ENCODE measurements around the gene ZBTB20. TPM values are rescaled to one million over a fixed set of nuclear protein-coding genes. Genes with fewer than 3 reads are reported as not detected.

Gene ZBTB20
- total and polyA plus RNA-seq, 2 donors (not counting 1 experiment from before 2014, with no cell fraction given): 4.0 to 123 TPM

DNA sequence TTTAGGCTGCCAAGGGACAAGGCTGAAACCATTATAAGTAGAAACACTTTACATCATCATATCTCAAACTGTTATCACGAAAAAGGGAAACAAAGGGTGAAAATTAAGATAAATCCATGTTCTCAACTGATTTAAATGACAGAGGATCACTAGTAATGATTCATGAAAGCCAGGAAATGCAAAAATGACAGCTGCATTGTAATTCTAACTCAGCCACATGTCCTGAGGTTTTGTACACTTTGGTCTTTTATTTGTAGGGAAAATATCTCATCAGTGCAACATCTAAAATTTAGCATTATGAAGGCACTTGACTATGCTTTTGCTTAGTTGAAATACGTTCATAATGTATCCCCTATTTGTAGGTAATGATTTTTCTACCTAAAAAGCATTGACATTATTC, 473.6 kb downstream of the ZBTB20 start:
- POLR2A ChIA-PET: no interaction called here
- ATAC-seq (ENCODE audit: low read depth): no peak
- no peak overlapping the region for H3K4me3 ChIP-seq (ENCODE audit: control extremely low read depth in 1 of 5, extremely low read depth in 1 of 5, insufficient read depth in 1 of 5, low read depth in 2 of 5, low read length in 4 of 5)

GRCh38 chr3:114672692-114673447, 474.2 kb downstream of the ZBTB20 start:
- POLR2A ChIA-PET: no interaction called here
- CTCF ChIA-PET: interaction anchor here (1.1 kb wide), 1 partner anchor 22 kb away, joined by 5 read pairs; no protein-coding TSS in a partner anchor
- Histone ChIP-seq H4K20me1 (ENCODE audit: control insufficient read depth, insufficient read depth, low read length, poor library complexity, severe bottlenecking) (peaks cover 5% of the 10 kb centered on the region), H3K4me3 (ENCODE audit: control extremely low read depth in 1 of 5, extremely low read depth in 1 of 5, insufficient read depth in 1 of 5, low read depth in 2 of 5, low read length in 4 of 5) (no peak overlapping the region), H3K36me3 (replicated peaks in 1 of 2; ENCODE audit: control extremely low read depth in 1 of 2, control insufficient read depth in 1 of 2, extremely low read depth in 1 of 2, insufficient read depth in 2 of 2, low read length in 1 of 2) (no peaks in the 10 kb centered on the region), H2AFZ (ENCODE audit: insufficient read depth, low read depth, low read length, poor library complexity, severe bottlenecking) (no peak overlapping the region), H3K27me3 (replicated peaks in 1 of 4; ENCODE audit: control extremely low read depth in 1 of 4, control insufficient read depth in 3 of 4, insufficient read depth in 4 of 4, low read length in 3 of 4) (no peaks in the 10 kb centered on the region), H3K9me3 (ENCODE audit: control extremely low read depth in 1 of 3, control insufficient read depth in 2 of 3, insufficient read depth in 1 of 3, low read length in 2 of 3) (no peaks in the 10 kb centered on the region), H3K79me2 (ENCODE audit: control insufficient read depth, insufficient read depth, low read length) (no peaks in the 10 kb centered on the region), H3K27ac (ENCODE audit: low read length in 2 of 2) (no peak overlapping the region), H3K4me1 (ENCODE audit: control insufficient read depth in 2 of 2, insufficient read depth in 2 of 2, low read length in 2 of 2) (no peaks in the 10 kb centered on the region), H3K9ac (ENCODE audit: low read length) (no peak overlapping the region), H3K4me2 (replicated peaks; ENCODE audit: low read depth, low read length, poor library complexity, severe bottlenecking) (no peak overlapping the region)
- Mint-ChIP-seq H3K4me1 (peaks cover 2% of the 10 kb centered on the region), H3K27me3 (no peaks in the 10 kb centered on the region), H3K9me3 (ENCODE audit: insufficient read depth) (no peaks in the 10 kb centered on the region), H3K27ac (no peak overlapping the region), H3K4me3 (no peak overlapping the region)
- WGBS (ENCODE audit: insufficient coverage): 100% methylated on average over 1 of the region's 6 CpGs
- DNase-seq (no peak), ATAC-seq (ENCODE audit: low read depth) (no peak)
- intact Hi-C loops (cut with micrococcal nuclease): no loop called here
- TF ChIP-seq EZH2 (IDR thresholded peaks at IDR 0.05; ENCODE audit: borderline replicate concordance, insufficient read depth, low read depth, low read length, poor library complexity, severe bottlenecking): no peak

More for the DNA sequence above, 473.6 kb downstream of the ZBTB20 start:
- DNase-seq: no peak
- H3K27me3 ChIP-seq (replicated peaks in 1 of 4; ENCODE audit: control extremely low read depth in 1 of 4, control insufficient read depth in 3 of 4, insufficient read depth in 4 of 4, low read length in 3 of 4): no peaks in the 10 kb centered on the region
- H3K36me3 ChIP-seq (replicated peaks in 1 of 2; ENCODE audit: control extremely low read depth in 1 of 2, control insufficient read depth in 1 of 2, extremely low read depth in 1 of 2, insufficient read depth in 2 of 2, low read length in 1 of 2): no peaks in the 10 kb centered on the region
- H3K9ac ChIP-seq (ENCODE audit: low read length): no peak overlapping the region
- no peak for TF ChIP-seq EZH2 (IDR thresholded peaks at IDR 0.05; ENCODE audit: borderline replicate concordance, insufficient read depth, low read depth, low read length, poor library complexity, severe bottlenecking)
- TF ChIP-seq, protein P1, sequence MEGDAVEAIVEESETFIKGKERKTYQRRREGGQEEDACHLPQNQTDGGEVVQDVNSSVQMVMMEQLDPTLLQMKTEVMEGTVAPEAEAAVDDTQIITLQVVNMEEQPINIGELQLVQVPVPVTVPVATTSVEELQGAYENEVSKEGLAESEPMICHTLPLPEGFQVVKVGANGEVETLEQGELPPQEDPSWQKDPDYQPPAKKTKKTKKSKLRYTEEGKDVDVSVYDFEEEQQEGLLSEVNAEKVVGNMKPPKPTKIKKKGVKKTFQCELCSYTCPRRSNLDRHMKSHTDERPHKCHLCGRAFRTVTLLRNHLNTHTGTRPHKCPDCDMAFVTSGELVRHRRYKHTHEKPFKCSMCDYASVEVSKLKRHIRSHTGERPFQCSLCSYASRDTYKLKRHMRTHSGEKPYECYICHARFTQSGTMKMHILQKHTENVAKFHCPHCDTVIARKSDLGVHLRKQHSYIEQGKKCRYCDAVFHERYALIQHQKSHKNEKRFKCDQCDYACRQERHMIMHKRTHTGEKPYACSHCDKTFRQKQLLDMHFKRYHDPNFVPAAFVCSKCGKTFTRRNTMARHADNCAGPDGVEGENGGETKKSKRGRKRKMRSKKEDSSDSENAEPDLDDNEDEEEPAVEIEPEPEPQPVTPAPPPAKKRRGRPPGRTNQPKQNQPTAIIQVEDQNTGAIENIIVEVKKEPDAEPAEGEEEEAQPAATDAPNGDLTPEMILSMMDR (IDR thresholded peaks at IDR 0.05): no peak
- H3K4me2 ChIP-seq (replicated peaks; ENCODE audit: low read depth, low read length, poor library complexity, severe bottlenecking): no peak overlapping the region
- no peak overlapping the region for H3K27ac Mint-ChIP-seq
- CTCF ChIA-PET: no interaction called here
- no peaks in the 10 kb centered on the region for H3K9me3 ChIP-seq (ENCODE audit: control extremely low read depth in 1 of 3, control insufficient read depth in 2 of 3, insufficient read depth in 1 of 3, low read length in 2 of 3)
- H3K79me2 ChIP-seq (ENCODE audit: control insufficient read depth, insufficient read depth, low read length): no peaks in the 10 kb centered on the region
- peaks cover 5% of the 10 kb centered on the region for H4K20me1 ChIP-seq (ENCODE audit: control insufficient read depth, insufficient read depth, low read length, poor library complexity, severe bottlenecking)
- WGBS (ENCODE audit: insufficient coverage): no CpG with 5 or more reads among the region's 2 CpGs
- H3K27me3 Mint-ChIP-seq: no peaks in the 10 kb centered on the region
- H2AFZ ChIP-seq (ENCODE audit: insufficient read depth, low read depth, low read length, poor library complexity, severe bottlenecking): no peak overlapping the region
- intact Hi-C loops (cut with micrococcal nuclease): no loop called here
- no peaks in the 10 kb centered on the region for H3K4me1 Mint-ChIP-seq
- no peak overlapping the region for H3K4me3 Mint-ChIP-seq
- no peaks in the 10 kb centered on the region for H3K4me1 ChIP-seq (ENCODE audit: control insufficient read depth in 2 of 2, insufficient read depth in 2 of 2, low read length in 2 of 2)
- H3K27ac ChIP-seq (ENCODE audit: low read length in 2 of 2): no peak overlapping the region
- no peaks in the 10 kb centered on the region for H3K9me3 Mint-ChIP-seq (ENCODE audit: insufficient read depth)

Data from B cell (primary cell).